OCI-LY1 (cell line): ENCODE results near the gene MTX2.

ENCODE experiments used
- EZH2 ChIP-seq: fragments of 200-600 bp; sonication (generic), shearing (Covaris generic); IDR thresholded peaks from 2 replicates; pipeline ENCODE4 v1.8.0; 2017; ENCODE audit warnings: borderline replicate concordance, mixed run types, mild to moderate bottlenecking, antibody characterized with exemption, low read length, moderate library complexity, mixed read lengths
- TF ChIP-seq, protein P1 (sequence below): fragments of 200-600 bp; sonication (generic), shearing (Covaris generic); IDR thresholded peaks from 2 replicates; pipeline ENCODE4 v1.5.1; 2017; ENCODE audit warnings: mild to moderate bottlenecking, antibody characterized with exemption, low read length, moderate library complexity, mixed read lengths

DNA sequence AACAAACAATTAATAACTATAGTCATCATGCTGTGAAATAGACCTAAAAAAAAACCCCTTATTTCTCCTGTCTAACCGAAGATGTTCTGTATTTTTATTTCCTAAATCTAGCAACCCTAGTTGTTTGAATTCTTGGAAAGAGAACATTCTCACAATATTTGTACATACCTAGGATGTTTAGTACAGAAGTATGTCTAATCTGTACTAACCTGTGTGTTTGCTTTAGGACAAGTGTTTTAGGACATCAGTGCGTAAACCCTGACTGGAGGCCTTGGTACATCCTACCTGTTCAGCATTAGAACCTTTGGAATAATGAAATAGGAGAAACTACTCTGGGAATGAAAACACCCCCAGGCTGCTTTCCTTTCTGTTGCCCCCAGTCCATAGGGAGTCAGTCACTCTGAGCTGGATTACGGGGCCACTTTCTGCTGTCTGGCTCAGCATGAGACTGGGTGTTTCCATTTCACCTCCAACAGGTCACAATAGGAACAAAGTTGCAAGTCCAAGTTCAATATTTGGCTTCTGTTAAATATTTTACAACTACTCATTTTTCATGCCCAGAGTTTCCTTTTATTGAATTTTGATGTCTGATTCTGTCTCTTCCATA, 114.7 kb downstream of the MTX2 start:
- TF ChIP-seq, protein P1, sequence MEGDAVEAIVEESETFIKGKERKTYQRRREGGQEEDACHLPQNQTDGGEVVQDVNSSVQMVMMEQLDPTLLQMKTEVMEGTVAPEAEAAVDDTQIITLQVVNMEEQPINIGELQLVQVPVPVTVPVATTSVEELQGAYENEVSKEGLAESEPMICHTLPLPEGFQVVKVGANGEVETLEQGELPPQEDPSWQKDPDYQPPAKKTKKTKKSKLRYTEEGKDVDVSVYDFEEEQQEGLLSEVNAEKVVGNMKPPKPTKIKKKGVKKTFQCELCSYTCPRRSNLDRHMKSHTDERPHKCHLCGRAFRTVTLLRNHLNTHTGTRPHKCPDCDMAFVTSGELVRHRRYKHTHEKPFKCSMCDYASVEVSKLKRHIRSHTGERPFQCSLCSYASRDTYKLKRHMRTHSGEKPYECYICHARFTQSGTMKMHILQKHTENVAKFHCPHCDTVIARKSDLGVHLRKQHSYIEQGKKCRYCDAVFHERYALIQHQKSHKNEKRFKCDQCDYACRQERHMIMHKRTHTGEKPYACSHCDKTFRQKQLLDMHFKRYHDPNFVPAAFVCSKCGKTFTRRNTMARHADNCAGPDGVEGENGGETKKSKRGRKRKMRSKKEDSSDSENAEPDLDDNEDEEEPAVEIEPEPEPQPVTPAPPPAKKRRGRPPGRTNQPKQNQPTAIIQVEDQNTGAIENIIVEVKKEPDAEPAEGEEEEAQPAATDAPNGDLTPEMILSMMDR, result no peak
- no peak for TF ChIP-seq EZH2
